HUES6 (cell line): ENCODE data around the gene DNPEP.

Source experiments
- H3K27ac ChIP-seq: 2 replicates; pipeline ENCODE4 v1.7.0; 2013; ENCODE audit warnings: low read depth, mild to moderate bottlenecking, low read length, inconsistent platforms
- H3K27me3 ChIP-seq: 2 replicates; pipeline ENCODE4 v1.6.1; 2013; ENCODE audit warnings: low read length; ENCODE audit not compliant: control insufficient read depth, insufficient read depth
- H3K36me3 ChIP-seq: 2 replicates; pipeline ENCODE4 v1.6.1; 2013; ENCODE audit warnings: low read length; ENCODE audit not compliant: control insufficient read depth, insufficient read depth
- H3K4me1 ChIP-seq: 2 replicates; pipeline ENCODE4 v1.6.1; 2013; ENCODE audit warnings: low read length; ENCODE audit not compliant: control insufficient read depth, insufficient read depth
- H3K4me3 ChIP-seq: 2 replicates; pipeline ENCODE4 v1.5.1; 2013; ENCODE audit warnings: low read depth, low read length
- H3K9ac ChIP-seq: one replicate; pipeline ENCODE4 v1.6.1; 2013; ENCODE audit warnings: mild to moderate bottlenecking, low read length
- H3K9me3 ChIP-seq: 2 replicates; pipeline ENCODE4 v1.6.1; 2013; ENCODE audit warnings: low read depth, low read length; ENCODE audit not compliant: control insufficient read depth, insufficient read depth

Gene DNPEP

DNA sequence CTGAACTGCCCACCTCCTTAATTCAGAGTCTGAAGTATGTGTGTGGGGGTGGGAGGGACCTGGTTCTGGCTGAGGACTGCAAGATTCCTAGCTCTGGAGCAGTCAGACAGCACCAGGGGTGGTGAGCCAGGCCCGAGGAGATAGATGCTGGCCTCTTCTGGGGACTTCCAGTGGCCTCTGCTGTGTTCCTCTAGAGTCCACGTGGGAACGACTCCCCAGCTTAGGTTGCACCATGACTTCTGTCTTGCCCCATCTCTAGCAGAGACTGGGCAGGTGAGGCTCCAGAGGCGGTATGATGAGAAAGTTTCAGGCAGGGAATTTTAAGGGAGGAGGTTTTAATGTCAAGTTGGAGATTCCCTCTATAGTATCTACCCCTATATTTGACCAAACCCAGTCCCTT lies 33.1 kb downstream of the DNPEP start:
- H3K36me3 ChIP-seq, result no peaks in the 10 kb centered on the region
- H3K27ac ChIP-seq, result no peak overlapping the region
- H3K9ac ChIP-seq, result no peak overlapping the region
- peaks cover 68% of the 10 kb centered on the region for H3K27me3 ChIP-seq
- H3K4me3 ChIP-seq, result no peak overlapping the region
- no peaks in the 10 kb centered on the region for H3K9me3 ChIP-seq
- H3K4me1 ChIP-seq, result peaks cover 4% of the 10 kb centered on the region; the same call in 1 of the 2 replicates

DNA sequence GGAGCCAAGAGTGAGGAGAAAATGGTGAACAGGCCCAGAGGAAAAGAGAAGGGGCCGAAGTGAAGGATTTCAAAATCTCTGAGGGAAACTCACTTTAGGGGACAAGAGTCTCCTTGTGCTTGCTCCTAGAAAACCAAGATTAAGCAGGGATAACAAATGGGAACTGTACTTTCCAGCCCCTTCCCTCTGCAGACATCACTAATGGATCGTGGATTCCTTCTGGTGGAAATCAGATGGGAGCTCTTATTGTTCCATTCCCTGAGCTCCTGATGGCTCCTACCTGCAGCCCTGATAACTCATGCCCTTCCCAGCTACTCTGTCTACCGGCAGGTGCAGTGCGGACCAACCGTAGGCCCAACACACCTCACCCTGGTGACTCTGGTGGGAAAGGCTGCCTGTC lies 34.6 kb downstream of the DNPEP start:
- no peak overlapping the region for H3K9ac ChIP-seq
- H3K4me1 ChIP-seq, result peaks cover 4% of the 10 kb centered on the region; the same call in 1 of the 2 replicates
- no peak overlapping the region for H3K27ac ChIP-seq
- no peak overlapping the region for H3K4me3 ChIP-seq
- no peaks in the 10 kb centered on the region for H3K36me3 ChIP-seq
- no peaks in the 10 kb centered on the region for H3K9me3 ChIP-seq
- peaks cover 60% of the 10 kb centered on the region for H3K27me3 ChIP-seq

DNA sequence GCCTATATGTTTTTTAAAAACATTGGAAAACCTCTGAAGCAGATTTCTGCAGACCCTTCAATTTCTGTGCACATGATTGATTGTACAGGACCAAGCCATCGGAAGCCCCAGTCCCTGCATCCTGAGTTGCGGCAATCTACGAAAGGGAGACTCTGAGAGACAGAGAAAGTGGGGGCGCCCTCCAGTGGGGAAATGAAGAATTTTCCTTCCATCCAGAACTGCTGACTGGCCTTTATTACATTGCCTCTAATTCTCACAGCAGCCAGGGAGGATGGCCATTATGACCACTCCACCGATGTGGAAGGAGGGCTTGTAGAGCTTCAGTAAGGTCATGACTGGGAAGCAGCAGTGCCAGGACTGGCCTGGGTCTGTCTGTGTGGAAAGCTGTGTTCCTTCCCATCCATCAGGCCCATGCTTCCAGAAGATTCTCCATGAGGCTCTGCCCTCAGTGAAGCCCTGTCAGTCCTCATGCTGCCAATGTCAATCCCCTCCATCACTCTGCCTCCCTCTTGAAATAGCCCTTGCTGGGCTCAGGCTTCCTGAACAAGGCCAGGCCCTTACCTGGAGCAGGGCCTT lies 35.2 kb downstream of the DNPEP start:
- Histone ChIP-seq H3K27me3 (peaks cover 54% of the 10 kb centered on the region), H3K4me1 (peaks cover 4% of the 10 kb centered on the region; the same call in 1 of the 2 replicates), H3K9me3 (no peaks in the 10 kb centered on the region)

DNA sequence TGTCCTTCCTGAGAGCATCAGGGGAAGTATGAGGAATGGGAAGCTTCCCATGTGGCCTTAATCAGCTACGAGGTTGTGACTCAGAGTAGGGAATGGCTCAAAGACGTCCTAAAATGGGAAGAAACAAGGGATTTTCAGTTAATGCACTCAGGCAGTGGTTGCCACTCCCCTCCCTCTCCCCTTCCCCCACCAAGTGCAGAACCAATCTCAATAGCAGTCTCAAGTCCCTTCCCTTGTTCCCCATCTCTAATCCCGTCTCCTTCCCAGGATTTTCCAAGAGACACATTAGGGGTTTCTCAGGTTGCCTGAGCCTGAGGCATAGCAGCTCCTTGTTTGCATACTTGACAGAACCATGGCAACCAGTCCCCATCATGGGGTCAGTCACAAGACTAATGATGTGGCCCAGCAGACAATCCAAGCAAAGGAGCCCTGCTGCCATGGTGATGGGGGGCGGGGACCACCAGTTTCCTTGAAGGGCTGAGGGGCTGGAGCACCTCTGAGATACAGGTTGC lies 36.9 kb downstream of the DNPEP start:
- Histone ChIP-seq H3K36me3 (no peaks in the 10 kb centered on the region), H3K27me3 (peaks cover 37% of the 10 kb centered on the region), H3K9ac (no peak overlapping the region), H3K4me1 (peaks cover 4% of the 10 kb centered on the region; the same call in 1 of the 2 replicates), H3K9me3 (no peaks in the 10 kb centered on the region), H3K4me3 (no peak overlapping the region), H3K27ac (no peak overlapping the region)

More for the DNA sequence above, 35.2 kb downstream of the DNPEP start:
- no peak overlapping the region for H3K4me3 ChIP-seq
- no peak overlapping the region for H3K27ac ChIP-seq
- H3K9ac ChIP-seq, result no peak overlapping the region
- no peaks in the 10 kb centered on the region for H3K36me3 ChIP-seq

DNA sequence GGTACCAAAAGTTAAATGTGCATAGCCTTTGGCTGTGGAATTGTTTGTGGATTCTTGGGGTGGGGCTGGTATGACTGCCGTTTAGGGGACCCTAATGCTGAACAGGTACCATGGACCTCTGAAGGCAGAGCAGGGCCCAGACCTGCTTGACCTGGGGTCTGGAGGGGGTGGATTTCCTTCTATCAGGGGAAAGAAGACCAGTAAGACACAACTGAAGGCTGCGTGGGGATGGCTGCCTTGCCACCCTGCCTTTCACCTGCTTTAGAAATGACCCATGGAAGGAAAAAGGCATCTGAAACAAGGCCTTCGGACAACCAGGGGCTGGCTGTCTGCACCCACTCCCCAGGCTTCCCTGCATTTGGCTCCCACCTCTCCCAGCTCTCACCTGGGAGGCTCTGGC lies 37.5 kb downstream of the DNPEP start:
- Histone ChIP-seq H3K27me3 (peaks cover 32% of the 10 kb centered on the region), H3K9me3 (no peaks in the 10 kb centered on the region), H3K27ac (no peak overlapping the region), H3K36me3 (no peaks in the 10 kb centered on the region), H3K4me3 (no peak overlapping the region), H3K4me1 (peaks cover 4% of the 10 kb centered on the region; the same call in 1 of the 2 replicates), H3K9ac (no peak overlapping the region)

DNA sequence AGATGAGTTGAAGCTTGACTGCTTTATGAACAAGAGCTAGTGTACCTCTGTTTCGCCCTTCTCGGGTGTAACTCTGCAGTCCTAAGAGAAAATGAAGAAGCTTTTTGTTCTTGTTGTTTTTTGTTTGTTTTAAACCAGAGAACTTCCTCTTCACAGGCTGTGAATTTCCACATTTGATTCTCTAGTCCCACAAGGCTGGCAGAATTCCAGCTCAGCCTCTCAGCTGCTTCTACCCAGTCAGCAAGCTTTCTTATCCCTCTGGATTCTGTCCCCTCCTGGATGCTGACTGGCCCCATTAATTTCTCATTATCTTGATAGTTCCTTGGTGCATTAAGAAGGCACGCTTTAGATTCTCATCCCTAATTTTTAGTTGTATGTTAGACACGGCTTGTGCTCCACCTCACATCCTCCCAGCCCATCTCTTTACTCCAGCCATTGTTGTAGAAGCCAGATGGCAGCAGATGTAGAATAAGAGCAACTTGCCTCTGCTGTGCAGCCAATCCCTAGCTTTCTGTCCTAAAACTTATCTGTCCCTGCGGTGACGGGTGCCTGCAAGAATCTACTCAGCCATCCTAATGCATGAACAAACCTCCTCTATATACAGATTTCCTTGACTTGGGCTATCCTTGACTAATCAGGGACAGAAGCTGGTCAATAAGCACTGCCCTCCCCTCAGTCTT lies 42.8 kb downstream of the DNPEP start:
- Histone ChIP-seq H3K4me3 (no peak overlapping the region), H3K9me3 (no peaks in the 10 kb centered on the region), H3K9ac (no peak overlapping the region), H3K27me3 (peaks cover 12% of the 10 kb centered on the region; the same call in 1 of the 2 replicates), H3K27ac (no peak overlapping the region), H3K4me1 (no peaks in the 10 kb centered on the region), H3K36me3 (no peaks in the 10 kb centered on the region)

DNA sequence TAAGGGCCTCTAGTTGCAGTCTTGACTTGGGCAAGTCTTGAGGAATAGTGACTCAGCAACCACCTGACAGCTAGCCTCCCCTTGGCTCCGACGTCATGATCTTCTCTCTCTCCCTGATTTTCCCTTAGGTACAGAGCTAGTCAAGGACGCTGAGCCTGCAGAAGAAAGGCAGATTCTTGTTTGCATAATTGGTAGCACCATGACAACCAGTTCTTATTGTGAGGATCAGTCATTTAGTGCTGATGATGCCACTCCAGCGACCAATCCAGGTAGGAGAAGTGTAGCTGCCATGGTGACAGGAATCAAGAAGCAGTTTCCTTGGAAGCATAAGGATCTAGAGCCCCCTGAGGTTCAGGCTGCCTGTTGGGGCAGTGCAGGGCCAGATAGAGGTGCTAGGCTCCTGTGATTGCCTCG lies 52.3 kb downstream of the DNPEP start:
- Histone ChIP-seq H3K4me3 (no peak overlapping the region), H3K4me1 (0 out of 2 replicates have a peak, but pooled peaks cover 5% of the 10 kb centered on the region), H3K27me3 (peaks cover 46% of the 10 kb centered on the region), H3K27ac (no peak overlapping the region), H3K9ac (no peak overlapping the region), H3K9me3 (no peaks in the 10 kb centered on the region), H3K36me3 (no peaks in the 10 kb centered on the region)

DNA sequence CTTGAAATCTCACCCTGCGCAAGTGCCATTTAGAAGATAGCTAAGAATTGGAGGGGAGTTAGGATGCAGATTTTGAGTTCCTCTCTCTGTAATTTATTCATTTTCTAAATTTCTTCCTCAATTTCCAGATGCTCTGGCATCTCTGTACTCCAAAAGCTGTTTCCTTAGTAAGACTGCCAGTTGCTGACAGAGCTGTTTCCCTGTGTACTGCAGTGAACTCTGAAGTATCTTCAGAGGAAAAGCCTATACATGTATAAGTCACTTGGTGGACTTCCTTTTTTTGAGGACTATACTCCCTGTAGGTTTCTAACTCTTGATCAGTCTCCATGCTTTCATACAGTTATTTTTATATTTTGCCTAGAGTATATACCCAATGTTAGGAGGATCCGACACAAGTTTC lies 53.6 kb downstream of the DNPEP start:
- no peak overlapping the region for H3K4me3 ChIP-seq
- H3K4me1 ChIP-seq, result 0 out of 2 replicates have a peak, but pooled peaks cover 5% of the 10 kb centered on the region
- H3K9ac ChIP-seq, result no peak overlapping the region
- peaks cover 59% of the 10 kb centered on the region for H3K27me3 ChIP-seq
- no peaks in the 10 kb centered on the region for H3K36me3 ChIP-seq
- no peak overlapping the region for H3K27ac ChIP-seq
- no peaks in the 10 kb centered on the region for H3K9me3 ChIP-seq

DNA sequence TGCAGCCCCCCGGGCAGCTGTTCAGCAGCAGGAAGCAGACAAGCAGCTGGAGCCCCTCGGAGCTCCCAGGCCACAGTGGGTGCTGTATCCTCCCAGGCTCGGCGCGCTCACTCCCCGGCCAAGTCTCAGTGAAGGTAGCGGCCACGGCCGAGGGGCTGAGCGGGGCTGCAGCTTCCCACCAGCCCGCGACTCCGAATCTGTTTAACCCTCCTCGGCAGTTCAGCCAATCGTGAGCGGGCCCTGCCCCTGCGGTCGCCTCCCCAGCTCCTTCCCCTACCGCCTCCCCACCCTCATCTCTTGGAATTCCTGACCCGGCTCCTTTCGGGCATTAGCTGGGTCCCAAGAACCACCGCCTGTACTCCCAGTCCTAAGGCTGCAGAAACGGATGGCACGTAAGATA lies 55.2 kb downstream of the DNPEP start, which contains the start of gene RESP18:
RESP18 (minus strand) TSS at position 203 of the 400 bp plus-strand sequence.
- Histone ChIP-seq H3K27me3 (peaks cover 75% of the 10 kb centered on the region), H3K36me3 (no peaks in the 10 kb centered on the region), H3K9ac (no peak within 1 kb of the TSS), H3K9me3 (no peaks in the 10 kb centered on the region), H3K4me1 (0 out of 2 replicates have a peak, but pooled peaks cover 5% of the 10 kb centered on the region), H3K27ac (no peak within 1 kb of the TSS), H3K4me3 (peak within 1 kb of the TSS; percentile 55)

DNA sequence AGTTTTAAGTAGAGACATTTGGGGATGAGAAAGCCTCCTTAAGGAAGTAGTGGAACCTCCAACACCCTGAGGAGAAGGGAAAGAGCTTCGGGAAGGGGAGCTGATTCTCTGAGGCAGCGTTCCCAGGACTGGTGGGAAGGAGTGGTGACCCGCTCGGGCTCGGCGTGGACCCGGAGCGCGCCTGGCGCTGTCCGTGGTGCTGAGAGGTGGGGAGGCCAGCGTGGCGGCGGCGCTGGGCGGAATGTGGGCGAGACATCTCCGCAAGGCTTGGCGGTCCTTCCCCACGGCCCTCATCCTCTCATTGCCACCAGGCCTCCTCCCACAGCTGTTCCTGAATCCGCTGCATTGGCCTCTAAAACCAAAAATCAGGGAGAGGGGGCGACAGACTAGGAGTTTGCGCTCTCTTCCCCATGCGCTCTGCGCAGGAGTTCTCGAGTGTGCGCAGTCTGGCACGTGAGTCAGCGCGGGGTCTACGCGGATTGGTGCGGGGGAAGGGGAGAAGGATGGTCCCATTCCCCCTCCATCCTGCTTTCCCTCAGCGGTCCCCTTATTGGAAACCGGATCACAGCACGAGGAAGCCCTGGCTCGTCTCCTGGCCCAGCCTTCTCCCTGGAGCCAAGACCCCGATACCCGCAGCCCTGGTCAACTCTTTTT lies 56.0 kb downstream of the DNPEP start:
- Histone ChIP-seq H3K27me3 (peaks cover 80% of the 10 kb centered on the region), H3K4me1 (0 out of 2 replicates have a peak, but pooled peaks cover 5% of the 10 kb centered on the region), H3K27ac (no peak overlapping the region), H3K36me3 (no peaks in the 10 kb centered on the region), H3K9me3 (no peaks in the 10 kb centered on the region), H3K4me3 (peak overlapping the region; percentile 55), H3K9ac (no peak overlapping the region)

DNA sequence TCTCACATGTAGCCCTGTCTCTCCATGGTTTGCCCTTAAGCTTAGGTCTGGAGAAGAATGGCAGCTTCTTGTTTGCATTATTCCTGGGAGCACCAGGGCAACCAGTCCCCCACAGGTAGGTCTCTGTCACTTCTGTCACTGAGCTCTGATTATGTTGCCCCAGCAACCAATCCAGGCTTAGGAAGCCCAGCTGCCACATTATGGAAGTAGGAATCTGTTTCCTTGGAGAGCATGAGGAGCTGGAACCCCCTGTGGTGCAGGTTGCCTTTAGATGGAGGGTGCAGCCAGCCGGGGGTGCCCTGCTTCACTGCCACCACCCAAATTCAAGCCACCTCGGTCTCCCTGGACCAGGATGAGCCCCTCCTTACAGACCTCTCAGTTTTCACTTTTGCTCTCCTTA lies 60.0 kb downstream of the DNPEP start:
- Histone ChIP-seq H3K4me3 (no peak overlapping the region), H3K36me3 (no peaks in the 10 kb centered on the region), H3K27me3 (peaks cover 81% of the 10 kb centered on the region), H3K9me3 (no peaks in the 10 kb centered on the region), H3K4me1 (0 out of 2 replicates have a peak, but pooled peaks cover 5% of the 10 kb centered on the region), H3K9ac (no peak overlapping the region), H3K27ac (no peak overlapping the region)
